SHP77 treated with DMSO at 0.1 percent for 48 hours (cell line): Measurements from ENCODE around the gene FES.
"Not testable (repeated sequence)": the region's sequence is repeated elsewhere in the genome, so short reads cannot be mapped to it uniquely, and the experiment has no call there.

Experiments
- DNase-seq: peaks from one replicate; lab custom pipeline; 2025; lab: John Stamatoyannopoulos, UW

The FES gene

GRCh38 chr15:90891346-90891949 lies 7.1 kb downstream of the FES start:
- no peak for DNase-seq

- no peak for DNase-seq
Measured at GRCh38 chr15:90892023-90892422, 7.7 kb downstream of the FES start.

- DNase-seq = no peak
Measured at GRCh38 chr15:90892498-90893174, 8.3 kb downstream of the FES start.

GRCh38 chr15:90893175-90894090 lies 9.1 kb downstream of the FES start:
- DNase-seq = peak; percentile 55

- peak; percentile 56 for DNase-seq
Measured at GRCh38 chr15:90895571-90896117, 11.3 kb downstream of the FES start.

- not testable (repeated sequence) for DNase-seq
Measured at GRCh38 chr15:90897131-90897655, 12.9 kb downstream of the FES start.

GRCh38 chr15:90901175-90902039 lies 17.1 kb downstream of the FES start:
- DNase-seq = no peak

- peak; percentile 38 for DNase-seq
Measured at GRCh38 chr15:90902040-90902839, 17.9 kb downstream of the FES start.

GRCh38 chr15:90902840-90903732 lies 18.8 kb downstream of the FES start, which contains the start of gene MAN2A2:
Gene MAN2A2, plus strand, starts transcription at chr15:90903302. Its CDS starts 906 bp downstream, at chr15:90904208.
- DNase-seq = peak; percentile 47

- no peak for DNase-seq
Measured at GRCh38 chr15:90903733-90904536, 19.6 kb downstream of the FES start.

- DNase-seq = no peak
Measured at GRCh38 chr15:90904746-90905145, 20.4 kb downstream of the FES start.

- DNase-seq = no peak
Measured at GRCh38 chr15:90905306-90906180, 21.2 kb downstream of the FES start.

GRCh38 chr15:90906181-90906849 lies 22.0 kb downstream of the FES start:
- no peak for DNase-seq

GRCh38 chr15:90907051-90907660 lies 22.9 kb downstream of the FES start:
- DNase-seq = no peak

- no peak for DNase-seq
Measured at GRCh38 chr15:90907838-90908507, 23.7 kb downstream of the FES start.

GRCh38 chr15:90909449-90909848 lies 25.1 kb downstream of the FES start:
- DNase-seq = not testable (repeated sequence)
